ENCODE results near the gene GSTM1. TPM values are rescaled to one million over a fixed set of nuclear protein-coding genes. Genes with fewer than 3 reads are reported as not detected.

GSTM1 gene
- total RNA-seq (2022) (not detected in 2 replicates), Bru-seq, nascent RNA (not detected), BruChase-seq, experiment 1, labeled RNA remaining after a 2-hour chase (not detected), BruChase-seq, experiment 2, labeled RNA remaining after a 6-hour chase (not detected)
- long read RNA-seq: 0 reads

- Mint-ChIP-seq H3K4me3 (ENCODE audit: unreplicated experiment) (no peak within 1 kb of the TSS), H3K9me3 (ENCODE audit: unreplicated experiment) (no peaks in the 10 kb centered on the region), H3K4me1 (ENCODE audit: low read depth, unreplicated experiment) (no peaks in the 10 kb centered on the region), H3K27me3 (ENCODE audit: insufficient read depth, unreplicated experiment) (no peaks in the 10 kb centered on the region), H3K27ac (ENCODE audit: unreplicated experiment) (no peak within 1 kb of the TSS), H3K36me3 (ENCODE audit: insufficient read depth, unreplicated experiment) (no peaks in the 10 kb centered on the region)
- DNase-seq: no peak
- ChIA-PET POLR2A (no interaction called here), CTCF (no interaction called here)
- Histone ChIP-seq H3K4me1 (no peaks in the 10 kb centered on the region), H3K9me3 (no peaks in the 10 kb centered on the region), H3K27me3 (replicated peaks; ENCODE audit: control insufficient read depth, insufficient read depth, low read length) (no peaks in the 10 kb centered on the region), H3K4me3 (ENCODE audit: low read depth, low read length) (no peak within 1 kb of the TSS), H3K36me3 (ENCODE audit: control insufficient read depth, insufficient read depth, low read length) (no peaks in the 10 kb centered on the region)
- no TSS peak for BruUV-seq (replicated peaks)
- intact Hi-C loops (cut with micrococcal nuclease; ENCODE audit: unreplicated experiment): no loop called here
- TF ChIP-seq CTCF (IDR thresholded peaks at IDR 0.05; ENCODE audit: insufficient read depth in 1 of 2, low read depth in 1 of 2, low read length in 1 of 2, severe bottlenecking in 1 of 2, unreplicated experiment in 1 of 2): no peak
Observed at GRCh38 chr1:109687641-109688499, at the start of gene GSTM1. Gene GSTM1, plus strand, starts transcription at chr1:109687817. Its CDS starts 57 bp downstream, at chr1:109687874.

GRCh38 chr1:109639063-109639840, 48.4 kb upstream of the GSTM1 start:
- no peak overlapping the region for H3K27ac Mint-ChIP-seq (ENCODE audit: unreplicated experiment)
- Histone ChIP-seq H3K36me3 (ENCODE audit: control insufficient read depth, insufficient read depth, low read length) (no peaks in the 10 kb centered on the region), H3K27me3 (replicated peaks; ENCODE audit: control insufficient read depth, insufficient read depth, low read length) (no peaks in the 10 kb centered on the region), H3K9me3 (no peaks in the 10 kb centered on the region), H3K4me1 (peaks cover 8% of the 10 kb centered on the region), H3K4me3 (ENCODE audit: low read depth, low read length) (no peak overlapping the region)
- ChIA-PET POLR2A (interaction anchor here (2.2 kb wide), 1 partner anchor 91 kb away, joined by 7 read pairs; the partner anchor contains the start of gene GNAI3), CTCF (interaction anchor here (0.8 to 3.2 kb wide), 10 partner anchors 11 to 372 kb away, joined by 3 to 26 read pairs (median 6); partner anchors contain the start of genes AHCYL1 and GSTM4)
- no peak for DNase-seq
- BruUV-seq (replicated peaks): no TSS peak
- no peaks in the 10 kb centered on the region for H3K9me3 Mint-ChIP-seq (ENCODE audit: unreplicated experiment)
- intact Hi-C loops (cut with micrococcal nuclease; ENCODE audit: unreplicated experiment): no loop called here
- no peaks in the 10 kb centered on the region for H3K27me3 Mint-ChIP-seq (ENCODE audit: insufficient read depth, unreplicated experiment)
- H3K4me1 Mint-ChIP-seq (ENCODE audit: low read depth, unreplicated experiment): peaks cover 9% of the 10 kb centered on the region
- H3K4me3 Mint-ChIP-seq (ENCODE audit: unreplicated experiment): no peak overlapping the region
- no peak for TF ChIP-seq CTCF (IDR thresholded peaks at IDR 0.05; ENCODE audit: insufficient read depth in 1 of 2, low read depth in 1 of 2, low read length in 1 of 2, severe bottlenecking in 1 of 2, unreplicated experiment in 1 of 2)
- peaks cover 6% of the 10 kb centered on the region for H3K36me3 Mint-ChIP-seq (ENCODE audit: insufficient read depth, unreplicated experiment)

GRCh38 chr1:109639841-109640184, 47.8 kb upstream of the GSTM1 start:
- Mint-ChIP-seq H3K9me3 (ENCODE audit: unreplicated experiment) (no peaks in the 10 kb centered on the region), H3K4me3 (ENCODE audit: unreplicated experiment) (no peak overlapping the region), H3K27me3 (ENCODE audit: insufficient read depth, unreplicated experiment) (no peaks in the 10 kb centered on the region), H3K36me3 (ENCODE audit: insufficient read depth, unreplicated experiment) (peaks cover 6% of the 10 kb centered on the region), H3K27ac (ENCODE audit: unreplicated experiment) (no peak overlapping the region), H3K4me1 (ENCODE audit: low read depth, unreplicated experiment) (peaks cover 9% of the 10 kb centered on the region)
- no TSS peak for BruUV-seq (replicated peaks)
- no peaks in the 10 kb centered on the region for H3K36me3 ChIP-seq (ENCODE audit: control insufficient read depth, insufficient read depth, low read length)
- DNase-seq: no peak
- CTCF ChIA-PET: interaction anchor here (0.6 to 3.2 kb wide), 25 partner anchors 9 to 372 kb away, joined by 3 to 26 read pairs (median 5); partner anchors contain the start of genes AHCYL1, EPS8L3, GNAI3 and GSTM4
- POLR2A ChIA-PET: interaction anchor here (0.6 to 1.3 kb wide), 2 partner anchors 91 to 94 kb away, joined by 3 to 5 read pairs; partner anchors contain the start of gene GNAI3
- H3K4me1 ChIP-seq: peaks cover 8% of the 10 kb centered on the region
- H3K9me3 ChIP-seq: no peaks in the 10 kb centered on the region
- no peak for TF ChIP-seq CTCF (IDR thresholded peaks at IDR 0.05; ENCODE audit: insufficient read depth in 1 of 2, low read depth in 1 of 2, low read length in 1 of 2, severe bottlenecking in 1 of 2, unreplicated experiment in 1 of 2)
- H3K4me3 ChIP-seq (ENCODE audit: low read depth, low read length): no peak overlapping the region
- H3K27me3 ChIP-seq (replicated peaks; ENCODE audit: control insufficient read depth, insufficient read depth, low read length): no peaks in the 10 kb centered on the region
- intact Hi-C loops (cut with micrococcal nuclease; ENCODE audit: unreplicated experiment): loop anchor here (5.0 kb wide), 2 partner anchors 93 to 132 kb away; partner anchors contain the start of gene GNAI3

Data from Caco-2 (cell line).